H1 (cell line): ENCODE data around the gene SLC25A21. TPM values are rescaled to one million over a fixed set of nuclear protein-coding genes. Genes with fewer than 3 reads are reported as not detected.

ENCODE experiments used
- CTCF ChIA-PET: fragments of 300-600 bp; sonication (Branson Sonifier 250); formaldehyde crosslinking; loops from one replicate; lab custom pipeline; 2021; ENCODE audit not compliant: partially characterized antibody; lab: Charles Lee
- POLR2A ChIA-PET: fragments of 300-600 bp; sonication (Branson Sonifier 250); formaldehyde crosslinking; loops from one replicate; lab custom pipeline; 2021; ENCODE audit warnings: inconsistent platforms; ENCODE audit not compliant: partially characterized antibody; lab: Charles Lee
- DNase-seq, 2 experiments: peaks; one replicate each; pipeline versions ENCODE4 v3.0.0 to v3.0.0-alpha.2; 2010 to 2022; ENCODE audit warnings: low spot score in 2 of 2, low read depth in 1 of 2, mixed read lengths in 1 of 2
- FAIRE-seq: peaks from 2 replicates; lab custom pipeline; 2011; peaks lifted over from hg19 to GRCh38; lab: Jason Lieb, UNC
- H2AFZ ChIP-seq: 2 replicates; pipeline ENCODE4 v1.8.1; 2012; ENCODE audit warnings: low read length, inconsistent platforms
- H2AK5ac ChIP-seq: 2 replicates; pipeline ENCODE4 v1.6.1; 2013; ENCODE audit warnings: low read depth, low read length
- H2BK120ac ChIP-seq: replicated peaks from 2 replicates; pipeline ENCODE3; 2013; ENCODE audit warnings: low read depth, low read length, inconsistent platforms
- H2BK12ac ChIP-seq: 2 replicates; pipeline ENCODE4 v1.6.1; 2013; ENCODE audit warnings: low read depth, low read length
- H2BK15ac ChIP-seq: 2 replicates; pipeline ENCODE4 v1.6.1; 2013; ENCODE audit warnings: low read length
- H2BK20ac ChIP-seq: 2 replicates; pipeline ENCODE4 v1.6.1; 2013; ENCODE audit warnings: low read length
- H2BK5ac ChIP-seq: 2 replicates; pipeline ENCODE4 v1.6.1; 2013; ENCODE audit warnings: low read depth, low read length
- H3K14ac ChIP-seq: 2 replicates; pipeline ENCODE4 v1.6.1; 2013; ENCODE audit warnings: inconsistent platforms; ENCODE audit not compliant: insufficient read length
- H3K18ac ChIP-seq: 2 replicates; pipeline ENCODE4 v1.6.1; 2013; ENCODE audit warnings: low read length; ENCODE audit errors: extremely low read depth
- H3K23ac ChIP-seq: 2 replicates; pipeline ENCODE4 v1.6.1; 2013; ENCODE audit warnings: inconsistent platforms; ENCODE audit not compliant: insufficient read length
- H3K23me2 ChIP-seq: 2 replicates; pipeline ENCODE4 v1.6.1; 2013; ENCODE audit warnings: low read depth, low read length
- H3K27ac ChIP-seq: 2 replicates; pipeline ENCODE4 v1.6.1; 2011; ENCODE audit warnings: low read depth, low read length, inconsistent platforms
- H3K27me3 ChIP-seq, 4 experiments: replicated peaks in 1 of 4; 1 replicate in 1 of 4; 2 replicates in 3 of 4; pipeline versions ENCODE4 v1.6.1 to v1.8.1; 2011 to 2013; ENCODE audit warnings: low read length in 3 of 4, mild to moderate bottlenecking in 3 of 4, inconsistent platforms in 2 of 4, mixed read lengths in 2 of 4, moderate library complexity in 1 of 4; ENCODE audit not compliant: control insufficient read depth in 3 of 4, insufficient read depth in 3 of 4; ENCODE audit errors: extremely low read depth in 1 of 4
- H3K36me3 ChIP-seq, 4 experiments: 2 replicates each; pipeline versions ENCODE4 v1.6.1 to v1.8.1; 2011 to 2013; ENCODE audit warnings: mild to moderate bottlenecking in 4 of 4, low read length in 3 of 4, moderate library complexity in 2 of 4, control low read depth in 1 of 4, inconsistent platforms in 1 of 4; ENCODE audit not compliant: insufficient read depth in 4 of 4, control insufficient read depth in 2 of 4
- H3K4ac ChIP-seq: replicated peaks from 2 replicates; pipeline ENCODE3; 2013; ENCODE audit warnings: low read length, low read depth, mixed read lengths, inconsistent platforms; ENCODE audit not compliant: insufficient read length
- H3K4me1 ChIP-seq, 4 experiments: replicated peaks in 1 of 4; 1 replicate in 1 of 4; 2 replicates in 3 of 4; pipeline versions ENCODE4 v1.6.1 to v1.8.1; 2011 to 2013; ENCODE audit warnings: low read length in 3 of 4, inconsistent platforms in 2 of 4, mixed read lengths in 1 of 4; ENCODE audit not compliant: insufficient read depth in 4 of 4, control insufficient read depth in 3 of 4
- H3K4me2 ChIP-seq, 2 experiments: 2 replicates each; pipeline versions ENCODE4 v1.6.1 to v1.8.1; 2011 to 2013; ENCODE audit warnings: low read depth in 2 of 2, low read length in 2 of 2, control low read depth in 1 of 2, inconsistent platforms in 1 of 2, mild to moderate bottlenecking in 1 of 2; ENCODE audit not compliant: insufficient read depth in 1 of 2
- H3K4me3 ChIP-seq, 4 experiments: fragments of 200-600, 300-600 bp in 1 of 4; sonication (generic), shearing (Covaris generic), sonication (Bioruptor Twin) in 1 of 4; 2 replicates each; pipeline versions ENCODE4 v1.5.1 to v1.8.1; 2011 to 2016; ENCODE audit warnings: low read length in 4 of 4, low read depth in 3 of 4, control low read depth in 2 of 4, inconsistent platforms in 2 of 4, mild to moderate bottlenecking in 2 of 4, mixed read lengths in 1 of 4, moderate library complexity in 1 of 4; ENCODE audit not compliant: insufficient read depth in 2 of 4; ENCODE audit errors: extremely low read depth in 1 of 4
- H3K56ac ChIP-seq: replicated peaks from 2 replicates; pipeline ENCODE3; 2013; ENCODE audit warnings: low read depth, mild to moderate bottlenecking, mixed read lengths, low read length, inconsistent platforms; ENCODE audit not compliant: insufficient read length
- H3K79me1 ChIP-seq: 2 replicates; pipeline ENCODE4 v1.6.1; 2013; ENCODE audit warnings: low read depth, low read length, control low read depth
- H3K79me2 ChIP-seq, 2 experiments: 2 replicates each; pipeline versions ENCODE4 v1.6.1 to v1.8.1; 2012 to 2013; ENCODE audit warnings: low read length in 2 of 2, mild to moderate bottlenecking in 2 of 2, inconsistent platforms in 1 of 2; ENCODE audit not compliant: insufficient read depth in 2 of 2, control insufficient read depth in 1 of 2
- H3K9ac ChIP-seq, 4 experiments: replicated peaks in 1 of 4; 1 replicate in 1 of 4; 2 replicates in 3 of 4; pipeline versions ENCODE4 v1.6.1 to v1.8.1; 2011 to 2013; ENCODE audit warnings: low read depth in 3 of 4, low read length in 3 of 4, control low read depth in 2 of 4, mild to moderate bottlenecking in 2 of 4, moderate library complexity in 2 of 4, inconsistent platforms in 1 of 4; ENCODE audit errors: extremely low read depth in 1 of 4
- H3K9me3 ChIP-seq, 2 experiments: 2 replicates each; pipeline versions ENCODE4 v1.6.1 to v1.8.1; 2012 to 2013; ENCODE audit warnings: mild to moderate bottlenecking in 2 of 2, moderate library complexity in 2 of 2, control low read depth in 1 of 2, inconsistent platforms in 1 of 2, low read depth in 1 of 2, low read length in 1 of 2, mixed read lengths in 1 of 2; ENCODE audit not compliant: insufficient read depth in 2 of 2
- H4K20me1 ChIP-seq, 2 experiments: replicated peaks in 1 of 2; 2 replicates each; pipeline versions ENCODE3 to v1.8.1; 2011 to 2013; ENCODE audit warnings: inconsistent platforms in 2 of 2, low read length in 2 of 2, mild to moderate bottlenecking in 1 of 2; ENCODE audit not compliant: insufficient read depth in 2 of 2, control insufficient read depth in 1 of 2
- H4K5ac ChIP-seq: 2 replicates; pipeline ENCODE4 v1.6.1; 2013; ENCODE audit warnings: low read length, low read depth, mixed read lengths, inconsistent platforms; ENCODE audit not compliant: insufficient read length
- H4K8ac ChIP-seq: 2 replicates; pipeline ENCODE4 v1.8.0; 2013; ENCODE audit warnings: mild to moderate bottlenecking, moderate library complexity, low read length, inconsistent platforms; ENCODE audit not compliant: insufficient read depth; ENCODE audit errors: extremely low read depth
- H4K91ac ChIP-seq: replicated peaks from 2 replicates; pipeline ENCODE3; 2013; ENCODE audit warnings: low read length, mixed read lengths, inconsistent platforms; ENCODE audit not compliant: insufficient read length
- BCL11A ChIP-seq, 2 experiments: IDR thresholded peaks; one replicate each; pipeline ENCODE4 v1.6.1; 2011; ENCODE audit warnings: low read depth in 2 of 2, low read length in 2 of 2, mild to moderate bottlenecking in 2 of 2
- CBX5 ChIP-seq: fragments of 300-800, 300-1000 bp; sonication (generic); IDR thresholded peaks from 2 replicates; pipeline ENCODE4 v1.7.1; 2016; ENCODE audit warnings: antibody characterized with exemption, low read length, low read depth
- CTCF ChIP-seq, 3 experiments: IDR thresholded peaks; 1 replicate in 2 of 3; 2 replicates in 1 of 3; pipeline versions ENCODE4 v1.5.1 to v1.6.1; 2011; ENCODE audit warnings: low read length in 3 of 3, mild to moderate bottlenecking in 3 of 3, inconsistent platforms in 2 of 3, low read depth in 1 of 3, moderate library complexity in 1 of 3; ENCODE audit not compliant: insufficient read depth in 1 of 3; ENCODE audit errors: control extremely low read depth in 1 of 3
- GTF2F1 ChIP-seq: IDR thresholded peaks from 2 replicates; pipeline ENCODE4 v1.6.1; 2012; ENCODE audit warnings: low read depth, low read length, improper control_type of control experiment, borderline replicate concordance
- HDAC2 ChIP-seq, 2 experiments: fragments of 300-600 bp in 1 of 2; sonication (generic) in 1 of 2; IDR thresholded peaks; 2 replicates each; pipeline ENCODE4 v1.6.1; 2011 to 2012; ENCODE audit warnings: low read depth in 2 of 2, low read length in 2 of 2, mild to moderate bottlenecking in 2 of 2, moderate library complexity in 2 of 2, borderline replicate concordance in 1 of 2, inconsistent platforms in 1 of 2
- JUN ChIP-seq: IDR thresholded peaks from 2 replicates; pipeline ENCODE4 v1.6.1; 2011; ENCODE audit warnings: low read depth, mild to moderate bottlenecking, improper control_type of control experiment, low read length
- NANOG ChIP-seq: IDR thresholded peaks from 2 replicates; pipeline ENCODE4 v1.6.1; 2011; ENCODE audit warnings: low read length, low read depth, mild to moderate bottlenecking, inconsistent platforms; ENCODE audit not compliant: insufficient read depth, poor library complexity, severe bottlenecking
- PHF8 ChIP-seq: fragments of 200-600 bp; sonication (generic); conservative IDR thresholded peaks from 2 replicates; pipeline ENCODE4 v1.7.1; 2012; ENCODE audit warnings: low read depth, mild to moderate bottlenecking, inconsistent platforms, low read length, moderate library complexity
- RAD21 ChIP-seq, 2 experiments: IDR thresholded peaks in 1 of 2; conservative IDR thresholded peaks in 1 of 2; 2 replicates each; pipeline ENCODE4 v1.6.1; 2011; ENCODE audit warnings: low read depth in 2 of 2, low read length in 2 of 2, improper control_type of control experiment in 1 of 2, inconsistent platforms in 1 of 2, mild to moderate bottlenecking in 1 of 2, moderate library complexity in 1 of 2
- RBBP5 ChIP-seq: IDR thresholded peaks from 2 replicates; pipeline ENCODE4 v1.7.1; 2012; ENCODE audit warnings: low read depth, mild to moderate bottlenecking, inconsistent platforms, low read length, moderate library complexity, borderline replicate concordance
- WGBS, 2 experiments: shearing (Covaris generic) in 1 of 2; methylation state at CpG; one replicate each; pipeline versions ENCODE4 v1.1.6 to v1.1.7; 2013 to 2015; ENCODE audit warnings: low lambda C conversion rate in 2 of 2, mixed read lengths in 2 of 2, inconsistent platforms in 1 of 2, low coverage in 1 of 2, missing lambda C conversion rate in 1 of 2; ENCODE audit not compliant: insufficient replicate concordance in 2 of 2, insufficient coverage in 1 of 2, insufficient read length in 1 of 2; ENCODE audit errors: extremely low coverage in 1 of 2, missing lambda C conversion rate in 1 of 2; 5-methylcytosine and 5-hydroxymethylcytosine counted together
- polyA plus RNA-seq, 7 experiments: library from polyadenylated mRNA; depleted of rRNA in 3 of 7; stranded (reverse) in 5 of 7; unstranded in 2 of 7; fragments of >200 nt in 5 of 7; fragments of 200-250 nt in 2 of 7; gene quantifications; 1 replicate in 5 of 7; 2 replicates in 1 of 7; 4 replicates in 1 of 7; pipeline versions ENCODE4 v1.2.1 to v1.2.3, GENCODE V29; 2011 to 2013; ENCODE audit warnings: missing spikeins in 2 of 7, mixed read lengths in 2 of 7
- total RNA-seq: library from RNA; stranded (reverse); fragmentation: NEBNext Ultra II Directional; extraction: Animal tissue kit (Norgen Biotek cat#: 25700); gene quantifications from 2 replicates; pipeline ENCODE4 v1.2.1, GENCODE V29; 2021

SLC25A21 gene
- total and polyA plus RNA-seq, 2 of the 8 experiments (the other 6 are each of a cell fraction or from before 2014, with no cell fraction given): 6.9 to 15.7 TPM

DNA sequence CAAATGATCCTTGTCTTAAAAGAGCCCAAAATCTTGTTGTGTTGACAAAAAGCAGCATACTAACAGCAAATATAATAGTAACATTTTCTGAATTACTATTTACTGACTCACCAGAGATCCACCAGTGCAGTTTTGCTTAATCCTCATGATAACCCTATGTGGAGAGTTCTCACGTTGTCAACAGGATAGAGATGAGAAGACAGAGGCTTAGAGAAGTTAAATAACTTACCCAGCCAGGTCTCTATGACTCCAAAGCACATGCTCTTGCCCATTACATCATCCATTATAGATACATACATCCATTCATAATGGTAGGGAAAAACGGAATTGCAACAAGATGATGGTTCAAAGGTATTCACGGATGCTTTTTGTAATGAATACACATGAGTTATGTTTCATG lies 398.8 kb downstream of the SLC25A21 start:
- H2BK5ac ChIP-seq: no peak overlapping the region
- no peaks in the 10 kb centered on the region for H3K79me1 ChIP-seq
- H3K23me2 ChIP-seq: no peaks in the 10 kb centered on the region
- H3K4me2 ChIP-seq: no peak overlapping the region
- no peak overlapping the region for H4K5ac ChIP-seq
- no peak overlapping the region for H2BK15ac ChIP-seq
- no peak overlapping the region for H3K4ac ChIP-seq
- no peaks in the 10 kb centered on the region for H4K20me1 ChIP-seq
- H3K79me2 ChIP-seq: no peaks in the 10 kb centered on the region
- H2BK20ac ChIP-seq: no peak overlapping the region
- no peaks in the 10 kb centered on the region for H3K27me3 ChIP-seq
- H3K9me3 ChIP-seq: no peaks in the 10 kb centered on the region
- no peaks in the 10 kb centered on the region for H3K36me3 ChIP-seq
- DNase-seq (no peak), FAIRE-seq (no peak)
- H3K23ac ChIP-seq: no peak overlapping the region
- no peak overlapping the region for H3K9ac ChIP-seq
- no peak overlapping the region for H3K14ac ChIP-seq
- H3K4me3 ChIP-seq: no peak overlapping the region
- H3K4me1 ChIP-seq: peaks cover 0 to 2% (median under 1%) of the 10 kb centered on the region in 4 experiments; a peak in 2 of 7 replicates
- no peak overlapping the region for H2BK12ac ChIP-seq
- no peak overlapping the region for H2AK5ac ChIP-seq
- CTCF ChIA-PET: interaction anchor here (0.6 to 2.1 kb wide), 7 partner anchors 15 to 423 kb away, joined by 3 to 11 read pairs (median 3); no protein-coding TSS in a partner anchor
- H2AFZ ChIP-seq: no peak overlapping the region
- no peak overlapping the region for H3K56ac ChIP-seq
- POLR2A ChIA-PET: interaction anchor here (0.6 kb wide), 1 partner anchor 300 kb away, joined by 3 read pairs; no protein-coding TSS in a partner anchor
- H4K8ac ChIP-seq: no peak overlapping the region
- WGBS, 2 experiments: 82% methylated on average over 3 of the region's 3 CpGs; no CpG with 5 or more reads in 1 of the 2 experiments
- H4K91ac ChIP-seq: no peak overlapping the region
- no peak overlapping the region for H3K27ac ChIP-seq
- H3K18ac ChIP-seq: no peak overlapping the region
- no peak overlapping the region for H2BK120ac ChIP-seq
- TF ChIP-seq CTCF (IDR thresholded peaks at IDR 0.05; ENCODE audit: control extremely low read depth in 1 of 3, insufficient read depth in 1 of 3, low read depth in 1 of 3, low read length in 3 of 3): no peak
- TF ChIP-seq RBBP5: no peak
- TF ChIP-seq BCL11A (IDR thresholded peaks at IDR 0.05; ENCODE audit: low read depth in 2 of 2, low read length in 2 of 2): no peak
- no peak for TF ChIP-seq HDAC2 (IDR thresholded peaks at IDR 0.05; ENCODE audit: borderline replicate concordance in 1 of 2, low read depth in 2 of 2, low read length in 2 of 2)
- TF ChIP-seq PHF8: no peak
- no peak for TF ChIP-seq RAD21 (IDR thresholded peaks at IDR 0.05 in 1 of 2, conservative IDR thresholded peaks at IDR 0.05 in 1 of 2; ENCODE audit: low read depth in 2 of 2, low read length in 2 of 2)
- no peak for TF ChIP-seq NANOG
- no peak for TF ChIP-seq GTF2F1
- no peak for TF ChIP-seq JUN
- no peak for TF ChIP-seq CBX5
